NB4 (cell line): Measurements from ENCODE around the gene OTOP3.

Experiments
- DNase-seq: peaks from one replicate; pipeline ENCODE4 v3.0.0; 2010; ENCODE audit warnings: low read depth
- H3K4me3 ChIP-seq: one replicate; pipeline ENCODE4 v1.5.1; 2011; ENCODE audit warnings: mild to moderate bottlenecking, low read depth, low read length, moderate library complexity
- MYC ChIP-seq: IDR thresholded peaks from 2 replicates; pipeline ENCODE4 v1.6.1; 2011; ENCODE audit warnings: low read depth, low read length
- POLR2A ChIP-seq: IDR thresholded peaks from 2 replicates; pipeline ENCODE4 v1.6.1; 2011; ENCODE audit warnings: mild to moderate bottlenecking; ENCODE audit not compliant: insufficient read length; ENCODE audit errors: extremely low read depth
- TF ChIP-seq, protein P1 (sequence below): IDR thresholded peaks from 2 replicates; pipeline ENCODE4 v1.6.1; 2011; ENCODE audit warnings: low read depth, low read length
- TF ChIP-seq, protein P2 (sequence below): IDR thresholded peaks from one replicate; pipeline ENCODE4 v1.5.1; 2012; ENCODE audit warnings: low read depth, low read length

The OTOP3 gene, protein sequence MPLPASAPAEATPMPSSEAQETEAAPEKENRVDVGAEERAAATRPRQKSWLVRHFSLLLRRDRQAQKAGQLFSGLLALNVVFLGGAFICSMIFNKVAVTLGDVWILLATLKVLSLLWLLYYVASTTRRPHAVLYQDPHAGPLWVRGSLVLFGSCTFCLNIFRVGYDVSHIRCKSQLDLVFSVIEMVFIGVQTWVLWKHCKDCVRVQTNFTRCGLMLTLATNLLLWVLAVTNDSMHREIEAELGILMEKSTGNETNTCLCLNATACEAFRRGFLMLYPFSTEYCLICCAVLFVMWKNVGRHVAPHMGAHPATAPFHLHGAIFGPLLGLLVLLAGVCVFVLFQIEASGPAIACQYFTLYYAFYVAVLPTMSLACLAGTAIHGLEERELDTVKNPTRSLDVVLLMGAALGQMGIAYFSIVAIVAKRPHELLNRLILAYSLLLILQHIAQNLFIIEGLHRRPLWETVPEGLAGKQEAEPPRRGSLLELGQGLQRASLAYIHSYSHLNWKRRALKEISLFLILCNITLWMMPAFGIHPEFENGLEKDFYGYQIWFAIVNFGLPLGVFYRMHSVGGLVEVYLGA

GRCh38 chr17:74935585-74936469, at the start of gene OTOP3:
Gene OTOP3 (plus strand): TSS chr17:74935898. CDS start chr17:74935922, 24 bp downstream.
- no peak within 1 kb of the TSS for H3K4me3 ChIP-seq
- no peak for DNase-seq
- TF ChIP-seq MYC (no peak), POLR2A (no peak)
- TF ChIP-seq, protein P1, sequence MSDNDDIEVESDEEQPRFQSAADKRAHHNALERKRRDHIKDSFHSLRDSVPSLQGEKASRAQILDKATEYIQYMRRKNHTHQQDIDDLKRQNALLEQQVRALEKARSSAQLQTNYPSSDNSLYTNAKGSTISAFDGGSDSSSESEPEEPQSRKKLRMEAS: no peak
- TF ChIP-seq, protein P2, sequence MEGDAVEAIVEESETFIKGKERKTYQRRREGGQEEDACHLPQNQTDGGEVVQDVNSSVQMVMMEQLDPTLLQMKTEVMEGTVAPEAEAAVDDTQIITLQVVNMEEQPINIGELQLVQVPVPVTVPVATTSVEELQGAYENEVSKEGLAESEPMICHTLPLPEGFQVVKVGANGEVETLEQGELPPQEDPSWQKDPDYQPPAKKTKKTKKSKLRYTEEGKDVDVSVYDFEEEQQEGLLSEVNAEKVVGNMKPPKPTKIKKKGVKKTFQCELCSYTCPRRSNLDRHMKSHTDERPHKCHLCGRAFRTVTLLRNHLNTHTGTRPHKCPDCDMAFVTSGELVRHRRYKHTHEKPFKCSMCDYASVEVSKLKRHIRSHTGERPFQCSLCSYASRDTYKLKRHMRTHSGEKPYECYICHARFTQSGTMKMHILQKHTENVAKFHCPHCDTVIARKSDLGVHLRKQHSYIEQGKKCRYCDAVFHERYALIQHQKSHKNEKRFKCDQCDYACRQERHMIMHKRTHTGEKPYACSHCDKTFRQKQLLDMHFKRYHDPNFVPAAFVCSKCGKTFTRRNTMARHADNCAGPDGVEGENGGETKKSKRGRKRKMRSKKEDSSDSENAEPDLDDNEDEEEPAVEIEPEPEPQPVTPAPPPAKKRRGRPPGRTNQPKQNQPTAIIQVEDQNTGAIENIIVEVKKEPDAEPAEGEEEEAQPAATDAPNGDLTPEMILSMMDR: no peak

DNA sequence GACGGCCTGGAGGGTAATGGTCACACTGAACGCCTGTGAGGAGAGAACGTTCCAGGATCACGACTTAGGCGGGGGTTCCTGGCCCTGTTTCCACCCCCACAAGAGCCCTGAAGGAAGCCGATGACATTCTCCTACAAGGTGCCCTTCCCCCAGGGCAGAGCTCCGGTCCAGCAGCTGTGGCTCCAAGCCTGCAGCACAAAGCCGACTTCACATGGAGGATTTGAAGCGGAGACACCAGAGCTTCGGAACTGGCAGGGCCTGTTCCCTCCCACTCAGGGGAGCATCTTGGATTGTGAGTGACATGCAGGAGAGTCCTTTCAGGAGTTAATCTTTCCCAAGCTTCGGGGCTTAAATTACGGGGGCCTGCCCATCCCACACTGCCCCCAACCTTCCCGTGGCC, 47.2 kb upstream of the OTOP3 start:
- no peak overlapping the region for H3K4me3 ChIP-seq
- TF ChIP-seq, protein P1: no peak
- TF ChIP-seq, protein P2: no peak
- TF ChIP-seq MYC (no peak), POLR2A (no peak)
- DNase-seq: no peak

DNA sequence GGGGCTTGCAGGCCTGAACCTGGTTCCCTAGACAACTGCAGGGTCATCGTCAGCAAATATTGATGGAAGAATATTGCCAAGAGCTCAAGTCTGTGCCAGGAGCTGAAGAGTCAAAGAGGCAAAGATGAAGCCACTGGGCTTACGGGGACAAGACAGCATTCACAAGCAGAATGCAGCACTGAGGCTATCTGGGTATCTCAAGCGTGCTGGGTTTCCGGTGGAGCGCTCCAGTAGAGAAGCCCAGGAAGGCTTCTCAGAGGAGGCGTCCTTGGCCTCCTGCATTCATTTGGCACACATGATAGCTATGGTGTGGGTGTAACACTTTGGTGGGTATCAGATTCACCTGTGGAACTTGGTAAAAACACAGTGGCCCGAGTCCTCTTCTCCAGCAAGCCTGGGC, 45.1 kb upstream of the OTOP3 start:
- DNase-seq: no peak
- TF ChIP-seq MYC: no peak
- TF ChIP-seq, protein P2: no peak
- TF ChIP-seq POLR2A: no peak
- TF ChIP-seq, protein P1: no peak
- H3K4me3 ChIP-seq: no peak overlapping the region

- TF ChIP-seq, protein P2: no peak
- TF ChIP-seq, protein P1: no peak
- no peak for TF ChIP-seq MYC
- no peak for TF ChIP-seq POLR2A
- H3K4me3 ChIP-seq: no peak overlapping the region
- DNase-seq: no peak
These were observed 43.5 kb upstream of the OTOP3 start for GRCh38 chr17:74892013-74892841.
